Tibial nerve (tissue), 4 donors: ENCODE data around the gene CHL1.

Experiments used
- CTCF ChIP-seq, 5 experiments: fragments of 200-600 bp in 3 of 5; fragments of 450-650 bp in 2 of 5; sonication (generic) in 3 of 5; IDR thresholded peaks; one replicate each; pipeline ENCODE4 v1.5.1; 2016 to 2019; ENCODE audit warnings: antibody characterized with exemption in 5 of 5, mild to moderate bottlenecking in 3 of 5, moderate library complexity in 2 of 5
- EP300 ChIP-seq, 2 donors: sonication (generic); formaldehyde crosslinking; IDR thresholded peaks; one replicate each; pipeline ENCODE4 v1.6.1; 2017; ENCODE audit warnings: antibody characterized with exemption in 2 of 2, mild to moderate bottlenecking in 1 of 2

- TF ChIP-seq EP300 (IDR thresholded peaks at IDR 0.05) (no peak), CTCF (IDR thresholded peaks at IDR 0.05) (no peak)
Observed at GRCh38 chr3:166799-167198, 29.8 kb upstream of the CHL1 start.
